Measurements from ENCODE around the gene ADAM12.

Gene ADAM12

DNA sequence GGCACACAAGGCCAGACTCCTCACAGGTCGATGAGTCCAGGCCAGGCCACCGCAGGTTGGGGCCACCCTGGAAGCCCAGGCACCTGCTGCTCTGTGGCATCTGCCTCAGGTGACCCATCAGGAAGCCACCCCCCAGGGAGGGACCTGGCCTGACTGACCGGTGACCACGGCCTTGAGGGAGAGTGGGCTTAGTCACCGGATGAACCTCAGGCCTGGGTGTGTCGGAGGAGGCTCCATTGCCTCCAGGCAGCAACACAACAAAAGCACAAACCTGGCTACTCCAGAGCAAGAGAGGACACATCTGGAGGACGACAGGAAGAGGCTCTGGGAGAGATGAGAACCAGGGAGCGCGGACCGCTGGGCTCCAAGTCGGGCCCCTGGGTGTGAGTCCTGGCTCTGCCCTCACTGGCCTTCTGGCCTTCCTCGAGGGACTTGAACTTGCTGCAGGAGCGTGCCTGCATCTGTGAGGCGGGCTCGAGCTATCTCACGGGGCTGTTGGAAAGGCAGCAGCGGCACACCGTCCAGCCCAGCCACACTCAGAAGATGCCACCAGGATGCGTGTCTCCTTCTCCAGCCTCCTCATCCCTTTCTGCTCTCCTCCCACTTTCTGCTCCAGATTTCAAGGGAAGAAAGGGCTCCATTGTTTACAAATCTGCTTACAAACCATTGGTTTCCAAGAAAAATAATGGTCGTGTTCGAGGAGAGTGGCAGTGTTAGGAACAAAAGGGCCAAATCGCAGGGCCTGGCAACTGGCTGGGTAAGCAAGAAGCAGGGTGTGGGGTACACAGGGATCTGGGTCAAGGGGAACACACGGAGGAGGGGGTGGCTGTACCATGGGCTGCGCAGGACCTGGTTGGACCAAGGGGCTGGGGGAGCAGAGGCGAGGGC is 152.9 kb downstream of the ADAM12 start:
- peak; percentile 80 for DNase-seq (ENCODE audit: low spot score)

DNA sequence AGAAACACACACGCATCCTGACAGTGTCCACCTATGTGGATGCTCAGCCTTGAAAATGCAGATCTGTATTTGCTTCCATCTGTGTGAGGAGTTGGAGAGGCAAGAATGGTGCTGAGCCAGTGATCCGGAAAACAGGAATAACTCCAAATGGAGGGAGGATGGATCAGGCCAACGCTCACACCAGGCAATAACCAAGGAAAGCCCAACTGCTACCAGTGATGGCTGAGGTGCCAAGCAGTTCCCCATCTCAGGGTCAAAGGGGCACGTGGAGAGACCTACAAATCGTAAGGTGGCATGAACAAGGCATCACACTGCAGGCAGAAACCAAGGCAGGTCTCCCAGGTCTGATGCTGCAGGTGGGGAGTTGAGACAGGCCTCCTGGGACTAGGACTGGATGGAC is 153.6 kb downstream of the ADAM12 start:
- DNase-seq (ENCODE audit: low spot score): no peak

DNA sequence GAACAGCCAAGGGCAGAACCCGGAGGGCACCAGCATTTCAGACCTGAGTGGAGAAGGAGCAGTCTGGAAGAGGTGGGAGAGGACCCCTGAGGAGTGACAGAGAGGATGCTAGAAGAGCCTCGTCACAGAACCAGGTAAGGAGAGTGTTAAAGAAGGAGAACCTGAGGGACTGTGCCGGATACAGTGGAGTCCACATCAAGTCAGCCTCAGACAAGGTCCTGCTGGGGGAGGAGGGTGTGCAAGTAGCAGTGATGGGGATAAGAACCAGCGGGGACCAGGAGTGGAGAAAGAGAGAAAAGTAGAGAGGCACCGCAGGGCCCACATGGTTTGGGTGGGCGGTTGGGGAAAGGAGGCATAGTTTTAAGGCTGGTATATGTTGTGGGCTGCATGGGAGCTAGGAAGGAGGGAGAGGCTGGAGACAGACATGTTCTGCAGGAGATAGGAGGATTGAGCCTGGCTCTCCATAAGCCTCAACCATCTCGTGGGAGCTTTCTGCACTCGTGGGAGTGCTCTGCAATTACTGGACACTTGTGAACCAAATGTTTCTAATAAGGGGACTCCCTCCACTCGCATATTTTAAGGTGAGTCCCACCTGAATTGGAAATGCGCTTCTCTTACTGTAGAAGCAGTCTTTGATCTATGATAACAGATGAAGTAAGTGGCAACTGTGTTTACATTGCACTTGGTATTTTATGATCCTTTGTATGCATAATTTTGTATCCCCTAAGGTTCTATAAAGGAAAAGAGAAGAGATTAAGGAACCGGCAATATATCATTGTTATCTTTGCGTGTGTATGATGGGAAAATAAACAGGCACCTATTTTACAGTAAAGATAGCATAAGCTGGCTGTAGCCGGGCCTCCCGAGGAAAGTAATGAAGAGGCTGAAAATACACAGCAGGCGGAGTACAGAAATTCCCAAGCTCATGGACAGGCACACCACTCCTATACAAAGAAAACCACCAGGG is 154.8 kb downstream of the ADAM12 start:
- no peak for DNase-seq (ENCODE audit: low spot score)

DNA sequence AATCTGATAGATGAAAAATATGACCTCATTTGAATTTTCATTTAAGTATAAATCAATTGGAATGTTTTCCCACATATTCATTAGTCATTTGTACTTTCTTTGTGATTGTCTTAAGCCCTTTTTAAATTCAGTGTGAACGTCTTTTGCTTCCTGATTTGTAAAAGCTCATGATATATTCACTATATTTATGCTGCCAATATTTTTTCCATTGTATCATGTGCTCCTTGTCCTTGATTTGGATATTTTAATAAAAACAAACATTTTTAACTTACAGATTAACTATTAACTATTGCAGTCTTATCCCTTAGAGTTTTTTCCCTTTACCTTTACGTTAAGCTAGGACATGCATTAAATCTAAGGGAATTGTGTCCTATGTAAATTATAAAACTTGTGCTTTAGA is 157.7 kb downstream of the ADAM12 start:
- no peak for DNase-seq (ENCODE audit: low spot score)

DNA sequence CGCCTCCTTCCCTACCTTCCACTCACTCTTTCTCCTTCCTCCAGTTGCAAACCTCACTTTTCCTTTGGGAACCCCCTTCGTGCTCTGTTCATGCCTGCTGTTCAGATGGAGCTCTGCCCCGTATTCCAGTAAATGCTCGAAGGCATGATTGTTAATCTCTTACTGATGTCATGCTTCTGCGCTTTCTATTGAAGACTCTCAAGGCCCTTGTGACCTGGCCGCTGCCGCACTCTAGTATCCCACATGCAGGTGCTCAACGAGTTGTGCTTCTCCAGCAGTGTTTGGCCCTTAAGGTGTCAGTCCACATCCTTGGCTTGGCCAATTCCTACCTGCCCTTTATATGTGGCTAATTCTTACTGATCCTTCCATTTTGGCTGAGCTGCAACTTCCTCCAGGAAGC is 158.6 kb downstream of the ADAM12 start:
- no peak for DNase-seq (ENCODE audit: low spot score)

DNA sequence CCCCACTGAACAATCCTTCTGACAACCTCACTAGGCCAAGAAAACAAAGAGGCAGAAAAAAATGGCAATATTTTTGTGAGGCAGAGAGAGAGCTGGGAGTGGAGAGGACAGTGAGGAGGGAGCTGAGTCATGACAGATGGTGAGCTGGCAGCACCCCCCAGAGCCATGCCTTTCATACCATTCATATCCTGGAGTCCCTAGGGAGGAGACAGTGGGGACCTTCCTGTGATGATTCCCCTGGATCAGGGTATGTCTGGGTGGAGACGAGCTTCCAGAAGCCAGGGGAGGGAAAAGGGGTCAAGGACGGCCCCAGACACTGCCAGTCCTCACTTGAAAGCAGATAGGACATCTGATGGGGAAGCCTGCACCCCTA is 160.5 kb downstream of the ADAM12 start:
- no peak for DNase-seq (ENCODE audit: low spot score)

DNA sequence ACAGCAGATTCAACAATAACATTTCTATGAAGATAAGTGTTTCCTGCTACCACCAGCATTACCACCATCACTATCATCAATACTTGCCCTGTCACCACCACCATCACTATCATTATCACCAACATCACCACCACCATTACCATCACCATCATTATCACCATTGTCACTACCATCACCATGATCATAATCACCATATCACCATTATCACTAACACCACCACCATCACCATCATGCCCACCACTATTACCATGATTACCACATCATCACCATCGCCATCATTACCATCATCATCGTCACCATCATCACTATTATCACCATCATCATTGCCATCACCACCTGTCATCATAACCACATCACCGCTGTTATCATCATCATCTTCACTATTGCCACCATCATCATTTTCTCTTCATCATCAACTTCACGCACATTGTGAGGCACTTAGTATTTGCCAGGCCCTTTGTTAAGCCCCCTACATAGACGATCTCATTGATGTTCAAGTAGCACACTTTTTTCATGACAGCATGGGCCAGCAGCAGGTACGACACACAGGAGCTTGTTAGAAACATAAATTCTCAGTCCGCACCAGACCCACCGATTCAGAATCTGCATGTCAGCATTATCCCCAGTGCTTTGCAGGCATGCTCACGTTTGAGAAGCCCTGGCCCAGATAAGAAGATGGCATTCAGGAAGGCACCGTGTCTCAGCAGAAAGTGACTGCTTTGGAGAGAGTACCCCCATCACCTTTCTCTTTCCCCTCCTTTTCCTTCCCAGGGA is 161.1 kb downstream of the ADAM12 start:
- no peak for DNase-seq (ENCODE audit: low spot score)

DNA sequence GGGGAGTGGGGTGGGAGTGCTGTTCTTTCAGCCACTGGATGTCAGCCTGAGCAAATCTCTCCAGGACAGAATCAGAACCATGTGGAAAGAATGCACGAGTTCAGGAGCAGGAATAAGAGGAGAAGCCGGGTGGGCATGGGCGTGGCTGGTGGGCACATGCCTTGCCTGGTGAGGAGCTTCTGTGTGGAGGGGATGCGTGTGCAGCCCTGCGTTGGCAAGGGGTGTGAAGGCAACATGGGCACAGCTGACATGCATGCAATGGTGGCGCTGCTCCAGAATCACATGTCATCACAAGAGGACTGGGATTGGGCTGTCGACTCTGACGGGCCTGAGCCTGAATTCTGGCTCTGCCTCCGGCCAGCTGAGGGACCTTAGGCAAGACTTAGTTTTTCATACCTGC is 162.1 kb downstream of the ADAM12 start:
- DNase-seq (ENCODE audit: low spot score): no peak

DNA sequence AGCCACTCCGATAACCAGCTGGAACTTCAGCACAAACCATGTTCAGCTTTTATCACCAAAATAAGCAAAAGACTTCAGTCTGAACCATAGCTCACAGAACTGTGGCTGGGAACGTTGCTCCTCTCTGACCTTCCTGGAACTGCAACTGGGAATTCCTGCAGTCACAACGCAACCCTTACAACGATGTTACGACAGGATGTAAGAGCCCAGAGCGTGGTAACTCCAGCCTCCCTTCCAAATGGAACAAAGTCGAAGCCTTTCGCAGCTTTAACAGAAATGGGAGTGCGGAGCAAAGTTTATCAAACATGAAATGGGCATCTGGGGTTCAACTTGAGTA is 162.6 kb downstream of the ADAM12 start:
- DNase-seq (ENCODE audit: low spot score): no peak

DNA sequence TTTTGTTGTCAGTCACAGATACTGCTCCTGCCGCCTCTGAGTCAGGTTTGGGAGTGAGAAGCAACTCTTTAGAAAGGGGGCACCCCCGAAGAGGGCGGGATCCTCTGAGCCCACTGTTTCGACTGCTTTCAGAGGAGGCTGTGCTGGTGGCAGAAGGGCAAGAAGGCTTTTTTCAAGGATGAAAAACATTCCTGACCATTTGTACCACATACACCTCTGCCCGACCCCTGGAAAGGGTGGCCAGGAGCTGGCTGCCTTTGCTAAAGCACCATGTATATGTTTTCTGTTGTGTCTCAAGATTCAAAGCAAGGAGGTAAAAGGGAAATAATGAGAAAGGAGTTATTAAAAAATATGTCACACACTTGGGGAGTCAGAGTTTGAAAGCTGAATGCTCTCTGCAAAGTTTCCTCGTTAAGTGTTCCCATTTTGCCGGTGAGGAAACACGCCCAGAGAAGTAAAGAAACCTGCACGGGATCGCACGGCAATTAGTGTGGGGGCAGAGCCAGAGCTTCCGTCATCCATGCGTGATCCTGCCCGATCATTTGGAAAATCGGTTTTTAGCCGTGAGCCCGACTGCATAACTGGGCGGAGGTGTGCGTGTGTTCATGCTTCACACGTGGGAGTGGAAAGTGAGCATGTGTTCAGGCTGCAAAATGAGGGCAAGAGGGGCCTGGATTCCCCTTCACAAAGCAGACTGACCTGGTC is 163.2 kb downstream of the ADAM12 start:
- no peak for DNase-seq (ENCODE audit: low spot score)

DNA sequence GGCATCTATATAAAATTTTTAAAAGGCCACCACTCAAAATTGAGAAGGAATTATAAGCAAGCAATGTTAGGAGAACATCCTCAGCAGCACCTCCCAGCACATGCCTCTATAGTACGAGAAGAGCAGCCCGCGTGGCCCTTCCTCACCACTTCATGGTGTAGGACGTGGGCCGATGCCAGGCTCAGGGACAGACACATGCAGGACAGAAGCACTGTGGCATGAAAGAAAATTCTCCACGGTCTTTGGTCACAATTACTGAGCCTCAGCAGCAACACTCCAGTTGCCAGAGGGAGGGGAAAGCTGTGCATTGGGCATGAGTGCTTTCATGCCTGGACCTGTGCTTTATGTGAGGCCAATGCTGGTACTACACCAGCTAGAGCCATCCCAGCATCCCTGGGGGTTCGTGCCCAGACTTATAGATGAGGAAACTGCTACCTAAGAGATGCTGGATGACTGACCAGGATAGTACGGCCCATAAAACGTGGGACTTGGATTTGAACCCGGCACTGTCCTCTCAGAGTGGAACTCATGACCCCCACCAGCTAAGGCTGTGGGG is 164.7 kb downstream of the ADAM12 start:
- DNase-seq (ENCODE audit: low spot score): no peak

DNA sequence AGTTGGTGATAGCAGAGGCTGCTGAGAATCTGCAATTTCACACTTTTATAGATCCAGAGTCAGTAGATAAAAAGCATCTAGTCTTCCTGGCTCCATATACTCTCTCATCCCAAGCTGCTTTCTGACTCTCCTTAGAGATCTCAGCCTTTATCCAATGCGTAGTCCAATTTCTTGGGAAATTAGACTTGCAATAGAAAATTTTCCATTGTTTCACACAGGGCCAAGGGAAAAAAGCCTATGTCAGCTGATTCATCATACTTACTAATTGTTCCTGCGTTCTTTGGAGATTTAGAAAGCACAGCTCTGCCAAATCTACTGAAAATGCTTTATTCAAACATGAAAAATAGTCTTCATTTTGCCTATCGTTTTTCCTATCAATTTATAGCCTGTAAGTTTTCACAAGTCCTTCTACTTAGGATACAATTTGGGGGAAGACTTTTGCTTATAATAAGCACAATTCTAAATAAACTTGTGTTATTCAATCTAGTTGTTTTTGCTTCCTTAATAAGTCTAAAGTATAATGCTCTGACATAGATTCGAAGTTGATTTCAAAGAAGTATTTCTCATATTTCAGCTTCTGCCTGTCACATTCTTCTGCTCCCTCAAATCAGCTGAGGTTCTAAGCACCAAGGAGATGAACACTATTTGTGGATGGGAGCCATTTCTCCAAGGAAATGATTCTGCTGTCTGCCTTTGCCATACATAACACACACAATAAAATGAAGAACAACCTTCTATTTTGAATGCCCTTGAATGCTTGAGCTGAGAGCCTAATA is 165.4 kb downstream of the ADAM12 start:
- DNase-seq (ENCODE audit: low spot score): peak; percentile 17

DNA sequence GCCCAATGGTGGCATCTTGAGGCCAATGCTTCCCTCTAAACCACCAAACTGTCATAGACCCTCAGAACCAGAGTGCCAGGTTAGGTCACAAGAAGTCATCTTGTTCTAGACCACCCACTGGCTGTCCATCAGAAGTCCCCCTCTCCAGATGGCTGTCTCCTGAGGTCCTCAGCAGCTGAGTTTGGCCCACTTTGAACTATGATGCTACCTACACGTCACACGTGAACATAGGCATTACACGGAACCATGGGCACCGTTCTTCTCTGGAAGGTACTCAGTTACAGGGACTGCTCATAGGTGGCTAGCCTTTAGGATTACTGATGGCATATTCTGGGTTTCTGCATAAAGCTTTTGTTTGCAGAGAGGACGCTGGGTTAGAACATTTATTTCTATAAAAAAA is 166.4 kb downstream of the ADAM12 start:
- no peak for DNase-seq (ENCODE audit: low spot score)

DNA sequence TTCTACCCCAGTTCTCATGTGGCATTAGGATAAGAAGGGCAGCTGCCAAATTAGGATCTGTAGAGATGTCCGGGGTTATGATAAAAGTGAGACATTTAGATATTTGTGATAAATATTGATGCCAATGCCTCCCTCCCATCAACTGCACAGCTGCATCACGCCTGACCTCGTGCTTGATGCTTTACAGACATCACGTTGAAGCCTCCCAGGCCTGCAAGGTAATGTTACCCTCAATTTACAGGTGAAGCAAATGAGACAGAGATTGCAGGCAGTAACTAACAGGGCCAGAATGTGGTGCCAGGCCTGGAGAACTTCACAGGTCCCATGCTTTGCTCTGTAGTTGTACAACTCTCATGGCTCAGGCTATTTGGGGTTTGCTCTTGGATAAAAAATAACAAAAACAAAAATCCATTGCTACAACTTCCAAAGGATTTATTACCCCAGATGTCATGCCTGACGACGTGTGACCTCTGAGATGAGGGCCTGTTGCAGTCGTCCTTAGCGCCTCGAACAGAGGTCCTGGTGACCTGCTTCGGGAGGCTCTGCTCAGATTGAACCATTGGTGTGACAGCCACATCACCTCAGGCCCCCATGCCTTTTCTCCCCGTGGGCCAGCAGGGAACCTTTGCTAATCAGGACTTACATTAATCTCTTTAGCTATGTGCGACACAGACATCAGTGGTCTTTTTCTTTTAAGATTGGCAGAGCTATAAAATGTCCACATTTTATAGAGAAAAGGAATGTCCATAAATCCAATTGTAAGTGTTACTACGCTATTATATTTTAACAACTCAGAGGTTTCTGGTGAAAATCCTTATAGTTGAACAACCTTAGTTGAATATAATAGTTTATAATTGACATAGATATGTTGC is 169.3 kb downstream of the ADAM12 start:
- DNase-seq (ENCODE audit: low spot score): no peak

DNA sequence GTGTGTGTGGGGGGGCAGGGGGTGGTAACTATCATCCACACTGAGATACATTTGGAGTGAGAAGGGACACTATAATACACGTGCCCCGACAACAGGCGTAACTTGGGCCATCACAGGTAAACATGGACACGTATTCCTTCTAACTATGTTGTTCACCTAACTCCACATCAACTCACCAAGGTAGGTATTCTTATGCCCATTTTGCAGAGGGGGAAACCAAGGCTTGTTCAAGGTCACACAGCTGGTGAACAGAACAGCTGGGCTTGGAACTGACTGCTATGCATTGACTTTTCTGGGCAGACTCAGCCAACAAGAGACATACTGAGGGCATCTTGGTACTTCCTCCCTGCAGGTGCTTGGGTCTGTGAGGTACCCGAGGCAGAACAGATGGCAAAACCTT is 170.1 kb downstream of the ADAM12 start:
- no peak for DNase-seq (ENCODE audit: low spot score)

DNA sequence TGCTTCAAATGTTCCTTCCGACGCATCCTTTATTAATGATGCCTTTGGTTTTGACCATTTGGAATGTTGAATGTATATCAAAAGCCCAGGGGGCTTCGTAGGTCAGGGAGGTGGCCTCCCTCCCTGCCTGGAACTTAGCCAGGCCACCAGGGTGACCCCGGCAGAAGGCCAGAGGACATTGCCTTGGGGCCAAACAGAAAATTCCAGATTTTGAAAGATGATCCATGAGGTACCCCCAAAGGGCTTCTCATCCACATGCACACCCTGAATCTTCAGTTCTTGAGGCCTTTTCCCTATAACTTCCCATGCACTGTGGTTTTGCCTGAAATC is 171.7 kb downstream of the ADAM12 start:
- no peak for DNase-seq (ENCODE audit: low spot score)

DNA sequence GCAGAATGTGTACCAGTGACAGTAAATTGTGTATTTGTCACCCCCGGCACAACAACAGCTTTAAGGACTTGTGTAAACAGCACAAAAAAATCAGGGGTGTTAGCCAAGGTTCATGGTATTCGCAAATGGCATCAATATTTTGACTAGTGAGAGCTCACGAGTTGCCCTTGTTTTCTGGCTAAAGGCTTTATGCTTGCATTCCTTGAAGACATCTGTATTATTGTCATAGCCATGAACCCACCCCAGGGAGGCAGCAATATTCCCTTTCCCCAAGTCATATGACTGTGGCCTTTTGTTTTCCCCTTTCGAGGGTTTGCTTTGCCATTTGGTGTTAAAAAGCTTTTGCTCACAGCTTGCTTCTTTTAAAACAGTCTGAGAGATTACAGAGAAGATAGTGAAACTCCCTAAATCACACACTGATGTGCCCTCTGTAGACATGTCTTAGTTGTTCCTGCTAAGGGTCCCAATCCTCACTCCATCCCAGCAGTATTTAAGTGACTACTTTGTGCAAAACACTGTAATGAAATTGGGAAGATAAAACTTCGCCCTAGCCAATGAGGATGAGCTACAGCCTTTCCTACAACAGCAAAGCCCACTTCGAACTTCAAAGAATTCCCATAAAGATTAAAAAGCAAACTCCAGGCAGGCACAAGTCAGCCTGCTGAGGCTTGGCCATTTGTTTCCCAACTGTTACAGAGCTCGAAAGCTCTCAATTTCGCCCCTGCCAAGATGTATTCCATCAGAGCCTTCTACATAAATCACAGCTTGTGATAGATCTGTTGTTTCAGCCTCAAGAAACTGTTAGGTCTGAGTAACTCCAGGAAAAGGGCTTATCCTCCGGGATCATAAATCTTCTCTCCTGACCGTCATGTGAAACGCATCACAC is 172.3 kb downstream of the ADAM12 start:
- DNase-seq (ENCODE audit: low spot score): no peak

DNA sequence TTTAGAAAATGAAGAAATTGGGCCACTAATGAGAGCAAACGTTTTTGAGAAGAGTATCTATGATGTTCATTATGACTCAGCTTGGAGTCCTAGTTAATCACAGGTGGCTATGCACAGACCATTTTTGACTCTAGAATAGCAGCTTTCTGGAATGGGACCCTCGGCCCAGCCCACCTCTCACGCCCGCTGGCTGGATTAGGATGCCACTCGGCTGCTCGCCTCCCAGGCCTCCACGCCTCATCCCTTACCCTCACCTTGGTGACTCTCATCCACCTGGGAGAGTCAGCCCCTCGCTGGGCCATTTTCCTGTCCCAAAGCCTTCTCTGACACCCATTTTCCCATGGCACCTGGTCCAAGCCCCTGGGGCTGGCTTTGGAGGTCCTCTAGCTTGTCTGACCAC is 173.6 kb downstream of the ADAM12 start:
- no peak for DNase-seq (ENCODE audit: low spot score)

DNA sequence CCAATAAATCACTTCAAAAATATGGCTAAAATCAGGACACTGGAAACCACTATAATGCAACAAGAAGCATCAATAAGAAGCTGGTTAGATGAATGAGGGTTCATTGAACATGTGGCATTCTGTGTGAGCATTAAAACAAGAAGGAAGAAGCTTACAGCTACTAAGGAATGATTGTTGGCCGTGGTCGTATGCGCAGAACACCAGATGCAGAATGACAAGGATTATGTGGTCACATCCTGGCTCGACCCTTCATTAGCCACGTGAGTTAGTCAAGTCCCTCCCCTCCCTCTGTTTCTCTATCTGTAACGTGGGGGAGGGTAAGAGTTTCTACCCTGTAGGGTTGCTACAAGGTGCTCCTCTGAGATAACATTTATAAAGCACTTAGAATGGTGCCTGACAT is 174.3 kb downstream of the ADAM12 start:
- DNase-seq (ENCODE audit: low spot score): no peak
